ENCODE measurements around the gene MANSC1. TPM values are rescaled to one million over a fixed set of nuclear protein-coding genes. Genes with fewer than 3 reads are reported as not detected.
"Not testable (repeated sequence)": the region's sequence is repeated elsewhere in the genome, so short reads cannot be mapped to it uniquely, and the experiment has no call there.

The MANSC1 gene
- total and polyA plus RNA-seq, 12 donors, result 3.9 to 25.3 (median 16.3) TPM

DNA sequence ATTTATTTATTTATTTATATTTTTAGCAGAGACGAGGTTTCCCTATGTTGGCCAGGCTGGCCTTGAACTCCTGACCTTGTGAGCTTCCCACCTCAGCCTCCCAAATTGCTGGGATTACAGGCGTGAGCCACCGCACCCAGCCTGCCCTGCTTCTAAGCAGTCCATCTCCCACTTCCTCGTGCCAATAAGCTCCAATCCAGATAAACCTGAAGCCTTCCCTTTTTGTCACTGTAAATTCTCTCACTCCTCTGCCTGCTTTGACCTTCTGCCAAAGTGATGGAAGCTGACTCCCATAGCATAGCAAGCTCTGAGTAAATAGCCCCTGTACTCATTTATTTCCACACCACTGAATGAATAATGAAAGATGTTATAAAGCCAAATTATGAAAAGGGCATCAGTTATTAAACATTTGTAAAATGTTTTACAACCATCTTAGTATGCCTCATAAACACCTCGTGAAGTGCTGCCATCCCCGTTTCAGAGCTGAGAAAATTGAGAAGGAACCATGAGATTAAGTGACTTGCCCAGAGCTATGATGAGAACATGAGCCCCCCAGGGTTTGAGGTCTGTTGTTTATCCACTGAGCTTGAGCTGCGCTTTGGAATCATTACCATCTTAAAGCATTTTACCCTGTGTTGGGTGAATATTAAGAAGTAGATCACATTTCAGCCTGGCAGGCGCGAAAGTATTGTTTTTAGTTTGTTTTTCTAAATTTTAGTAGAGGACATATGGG, 30.4 kb downstream of the MANSC1 start:
- no peaks in the 10 kb centered on the region for H3K36me3 ChIP-seq (replicated peaks in 1 of 2)
- H3K9me3 ChIP-seq (replicated peaks in 1 of 3), result no peaks in the 10 kb centered on the region
- DNase-seq, result no peak
- TF ChIP-seq POLR2A (IDR thresholded peaks at IDR 0.05), result no peak
- TF ChIP-seq, protein P1, sequence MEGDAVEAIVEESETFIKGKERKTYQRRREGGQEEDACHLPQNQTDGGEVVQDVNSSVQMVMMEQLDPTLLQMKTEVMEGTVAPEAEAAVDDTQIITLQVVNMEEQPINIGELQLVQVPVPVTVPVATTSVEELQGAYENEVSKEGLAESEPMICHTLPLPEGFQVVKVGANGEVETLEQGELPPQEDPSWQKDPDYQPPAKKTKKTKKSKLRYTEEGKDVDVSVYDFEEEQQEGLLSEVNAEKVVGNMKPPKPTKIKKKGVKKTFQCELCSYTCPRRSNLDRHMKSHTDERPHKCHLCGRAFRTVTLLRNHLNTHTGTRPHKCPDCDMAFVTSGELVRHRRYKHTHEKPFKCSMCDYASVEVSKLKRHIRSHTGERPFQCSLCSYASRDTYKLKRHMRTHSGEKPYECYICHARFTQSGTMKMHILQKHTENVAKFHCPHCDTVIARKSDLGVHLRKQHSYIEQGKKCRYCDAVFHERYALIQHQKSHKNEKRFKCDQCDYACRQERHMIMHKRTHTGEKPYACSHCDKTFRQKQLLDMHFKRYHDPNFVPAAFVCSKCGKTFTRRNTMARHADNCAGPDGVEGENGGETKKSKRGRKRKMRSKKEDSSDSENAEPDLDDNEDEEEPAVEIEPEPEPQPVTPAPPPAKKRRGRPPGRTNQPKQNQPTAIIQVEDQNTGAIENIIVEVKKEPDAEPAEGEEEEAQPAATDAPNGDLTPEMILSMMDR (IDR thresholded peaks at IDR 0.05), result no peak
- intact Hi-C loops (cut with DNase I), result loop anchor here in 1 of 2 donors (10.0 kb wide), 1 partner anchor 745 kb away; no protein-coding TSS in a partner anchor
- no peaks in the 10 kb centered on the region for H3K27me3 ChIP-seq
- no peaks in the 10 kb centered on the region for H3K4me1 ChIP-seq (replicated peaks in 1 of 2)
- H3K4me3 ChIP-seq, result peak overlapping the region in 1 of 4 donors; percentile 0
- H3K27ac ChIP-seq, result no peak overlapping the region
- 67 to 76% (median 70%) methylated on average over 9 of the region's 9 CpGs for WGBS, 4 donors

DNA sequence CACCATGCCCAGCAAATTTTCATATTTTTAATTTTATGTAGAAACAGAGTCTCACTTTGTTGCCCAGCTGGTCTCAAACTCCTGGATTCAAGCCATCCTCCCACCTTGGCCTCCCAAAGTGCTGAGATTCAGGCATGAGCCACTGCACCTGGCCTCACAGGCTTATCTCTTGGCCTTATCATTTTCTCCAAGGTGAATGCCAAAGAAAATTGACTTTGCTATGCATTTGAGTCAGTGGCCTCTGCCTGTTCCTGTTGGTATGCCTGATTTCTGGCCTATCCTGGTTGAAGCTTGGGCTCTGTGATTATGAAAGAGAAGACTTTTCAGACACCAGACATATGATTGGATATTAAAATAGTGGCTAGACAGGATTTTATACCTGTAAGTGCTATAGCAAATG, 34.2 kb downstream of the MANSC1 start:
- H3K4me3 ChIP-seq, result no peak overlapping the region
- TF ChIP-seq, protein P1 (IDR thresholded peaks at IDR 0.05), result no peak
- no peak for TF ChIP-seq POLR2A (IDR thresholded peaks at IDR 0.05)
- H3K27ac ChIP-seq, result no peak overlapping the region
- no peaks in the 10 kb centered on the region for H3K36me3 ChIP-seq (replicated peaks in 1 of 2)
- no peaks in the 10 kb centered on the region for H3K27me3 ChIP-seq
- no peaks in the 10 kb centered on the region for H3K4me1 ChIP-seq (replicated peaks in 1 of 2)
- DNase-seq, result no peak
- no peaks in the 10 kb centered on the region for H3K9me3 ChIP-seq (replicated peaks in 1 of 3)
- intact Hi-C loops (cut with DNase I), result no loop called here

DNA sequence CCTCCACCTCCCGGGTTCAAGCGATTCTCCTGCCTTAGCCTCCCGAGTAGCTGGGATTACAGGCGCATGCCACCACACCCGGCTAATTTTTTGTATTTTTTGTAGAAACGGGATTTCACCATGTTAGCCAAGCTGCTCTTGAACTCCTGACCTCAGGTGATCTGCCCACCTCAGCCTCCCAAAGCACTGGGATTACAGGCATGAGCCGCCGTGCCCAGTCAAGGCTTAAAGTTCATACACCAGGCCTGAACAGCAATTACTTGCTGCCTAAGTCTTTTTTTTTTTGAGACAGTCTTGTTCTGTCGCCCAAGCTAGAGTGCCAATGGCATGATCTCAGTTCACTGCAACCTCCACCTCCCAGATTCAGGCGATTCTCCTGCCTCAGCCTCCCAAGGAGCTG, 39.3 kb downstream of the MANSC1 start:
- H3K27me3 ChIP-seq; H3K9me3 ChIP-seq (replicated peaks in 1 of 3); H3K27ac ChIP-seq; H3K36me3 ChIP-seq (replicated peaks in 1 of 2); H3K4me1 ChIP-seq (replicated peaks in 1 of 2); intact Hi-C loops (cut with DNase I); H3K4me3 ChIP-seq; DNase-seq: not testable (repeated sequence)
- 77 to 94% (median 84%) methylated on average over 9 to 10 of the region's 10 CpGs for WGBS, 4 donors

DNA sequence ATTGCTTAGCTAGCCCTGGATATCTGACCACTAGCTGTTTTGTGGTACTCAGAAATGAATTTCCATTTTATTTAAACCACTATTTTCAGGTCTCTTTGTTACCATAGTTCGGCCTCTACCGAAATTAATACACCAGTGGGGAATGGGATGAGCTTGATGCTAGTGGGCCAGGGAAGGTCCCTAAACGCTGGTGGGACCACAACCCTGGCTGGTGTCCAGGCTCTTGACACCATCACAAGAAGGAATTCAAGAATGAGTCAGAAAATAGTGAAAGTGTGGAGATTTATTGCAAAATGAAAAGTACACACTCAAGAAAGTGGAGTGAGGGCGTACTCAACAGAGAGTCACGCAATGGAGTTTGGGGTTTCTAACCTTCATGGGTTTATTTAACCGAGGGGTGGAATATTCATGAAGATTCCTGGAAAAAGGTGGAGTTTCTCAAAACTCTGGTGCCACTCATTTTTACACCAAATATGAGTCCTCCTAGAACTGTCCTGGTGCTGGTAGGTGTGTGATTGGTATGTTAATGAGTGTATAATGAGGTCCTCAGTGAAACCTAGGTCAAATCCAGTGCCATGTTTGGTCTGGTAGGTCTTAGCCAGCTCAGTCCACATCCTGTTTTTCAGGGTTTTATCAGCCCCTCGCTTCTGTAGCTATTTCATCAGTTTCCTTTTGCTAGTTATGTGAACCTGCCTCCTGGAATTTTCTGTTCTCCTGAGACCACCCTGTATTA, 44.3 kb downstream of the MANSC1 start:
- no peak overlapping the region for H3K27ac ChIP-seq
- H3K36me3 ChIP-seq (replicated peaks in 1 of 2), result no peaks in the 10 kb centered on the region
- no peaks in the 10 kb centered on the region for H3K9me3 ChIP-seq (replicated peaks in 1 of 3)
- H3K4me1 ChIP-seq (replicated peaks in 1 of 2), result no peaks in the 10 kb centered on the region
- 83 to 93% (median 85%) methylated on average over 7 of the region's 7 CpGs for WGBS, 4 donors
- intact Hi-C loops (cut with DNase I), result no loop called here
- no peak overlapping the region for H3K4me3 ChIP-seq
- TF ChIP-seq, protein P1 (IDR thresholded peaks at IDR 0.05), result no peak
- TF ChIP-seq POLR2A (IDR thresholded peaks at IDR 0.05), result no peak
- H3K27me3 ChIP-seq, result no peaks in the 10 kb centered on the region
- no peak for DNase-seq
